Activated CD8-positive, alpha-beta memory T cell treated with anti-CD3 and anti-CD28 coated beads, Interleukin-2, amount 50 U/mL, for 1 hour (primary cell): ENCODE results near the gene ACVR1.
"Not testable (repeated sequence)": the region's sequence is repeated elsewhere in the genome, so short reads cannot be mapped to it uniquely, and the experiment has no call there.

ENCODE experiments used
- DNase-seq: peaks from one replicate; pipeline ENCODE4 v3.0.0-alpha.2; 2020; ENCODE audit errors: extremely low read depth

ACVR1 gene

DNA sequence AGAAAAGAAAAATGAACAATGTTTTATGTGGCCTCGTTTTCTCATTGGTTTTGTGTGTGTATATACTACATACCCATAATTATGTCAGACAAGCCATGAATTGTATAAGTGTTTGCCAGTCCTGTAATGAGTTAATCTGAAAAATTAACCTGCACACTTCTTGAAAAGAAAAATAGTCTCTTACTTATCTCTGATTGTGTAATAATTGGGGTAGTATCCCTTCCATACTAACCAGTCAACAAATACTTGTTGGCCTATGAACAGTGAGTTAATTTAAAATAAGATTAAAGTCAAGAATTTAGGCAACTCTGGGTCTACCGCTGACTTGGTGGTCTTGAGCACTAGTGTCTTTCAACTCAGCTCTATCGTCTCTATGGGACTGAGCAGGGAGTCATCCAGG, 48.8 kb downstream of the ACVR1 start:
- no peak for DNase-seq

DNA sequence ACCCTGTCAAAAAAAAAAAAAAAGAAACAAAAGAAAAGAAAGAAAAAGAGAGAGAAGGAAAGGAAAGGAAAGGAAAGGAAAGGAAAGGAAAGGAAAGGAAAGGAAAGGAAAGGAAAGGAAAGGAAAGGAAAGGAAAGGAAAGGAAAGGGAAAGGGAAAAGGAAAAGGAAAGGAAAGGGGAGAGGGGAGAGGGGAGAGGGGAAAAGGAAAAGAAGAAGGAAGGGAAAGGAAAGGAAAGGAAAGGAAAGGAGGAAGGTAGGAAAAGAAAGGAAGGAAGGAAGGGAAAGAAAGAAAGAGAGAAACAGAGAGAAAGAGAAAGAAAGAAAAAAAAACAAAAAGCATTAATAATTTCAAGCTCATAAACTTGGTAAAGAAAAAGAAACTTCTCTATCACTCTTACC, 49.5 kb downstream of the ACVR1 start:
- DNase-seq: not testable (repeated sequence)

DNA sequence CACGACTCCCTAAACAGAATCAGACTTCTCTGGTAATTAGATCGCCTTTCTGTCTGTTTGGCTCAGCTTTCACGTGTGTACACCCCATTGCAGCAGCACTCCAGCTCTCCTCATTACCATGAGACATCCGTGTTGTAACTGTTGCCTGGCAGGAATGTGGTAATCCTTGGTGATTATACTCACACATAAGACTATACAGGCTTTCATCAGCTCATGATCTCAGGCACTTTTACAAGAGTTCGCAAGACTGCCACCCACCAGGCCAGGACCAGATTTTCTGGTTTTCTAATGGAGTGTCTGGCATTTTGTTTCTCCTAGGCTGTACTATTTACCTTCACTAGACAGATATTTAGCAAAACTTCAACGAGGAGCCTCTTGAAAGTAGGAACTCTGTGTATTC, 50.2 kb downstream of the ACVR1 start:
- no peak for DNase-seq

DNA sequence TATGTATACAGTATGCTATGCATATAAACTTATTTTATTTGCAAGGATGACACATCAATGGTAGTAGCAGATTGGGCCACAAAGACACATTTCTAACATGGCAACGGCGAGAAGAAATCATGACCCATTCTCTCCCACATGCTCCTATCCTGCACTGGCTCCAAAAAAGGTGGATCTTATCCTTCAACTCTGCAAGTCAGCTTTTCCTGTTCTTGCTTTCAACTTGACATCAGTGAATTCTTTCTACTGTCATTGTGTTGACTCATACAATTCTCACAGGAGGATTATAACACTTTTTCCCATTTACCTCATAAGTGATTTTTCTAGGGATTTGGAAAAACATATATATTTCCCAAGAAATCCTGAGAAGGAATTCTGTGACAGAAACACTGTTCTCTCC, 53.1 kb downstream of the ACVR1 start:
- no peak for DNase-seq

DNA sequence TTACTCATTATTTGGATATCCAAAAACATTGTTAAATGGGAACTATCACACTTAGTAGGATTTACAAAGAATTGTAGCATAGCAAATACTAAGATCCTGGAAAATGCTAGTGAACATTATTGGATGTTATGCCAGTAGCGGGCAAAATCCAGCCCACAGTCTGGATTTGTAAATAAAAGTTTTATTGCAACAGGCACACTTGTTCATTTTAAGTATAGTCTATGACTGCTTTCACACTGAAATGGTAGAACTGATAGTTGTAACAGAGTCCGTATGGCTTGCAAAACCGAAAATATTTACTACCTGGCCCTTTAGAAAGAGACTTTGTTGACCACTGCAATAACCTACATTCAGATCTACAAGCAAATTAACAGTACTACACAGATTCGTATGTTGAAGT, 53.6 kb downstream of the ACVR1 start:
- DNase-seq: no peak

DNA sequence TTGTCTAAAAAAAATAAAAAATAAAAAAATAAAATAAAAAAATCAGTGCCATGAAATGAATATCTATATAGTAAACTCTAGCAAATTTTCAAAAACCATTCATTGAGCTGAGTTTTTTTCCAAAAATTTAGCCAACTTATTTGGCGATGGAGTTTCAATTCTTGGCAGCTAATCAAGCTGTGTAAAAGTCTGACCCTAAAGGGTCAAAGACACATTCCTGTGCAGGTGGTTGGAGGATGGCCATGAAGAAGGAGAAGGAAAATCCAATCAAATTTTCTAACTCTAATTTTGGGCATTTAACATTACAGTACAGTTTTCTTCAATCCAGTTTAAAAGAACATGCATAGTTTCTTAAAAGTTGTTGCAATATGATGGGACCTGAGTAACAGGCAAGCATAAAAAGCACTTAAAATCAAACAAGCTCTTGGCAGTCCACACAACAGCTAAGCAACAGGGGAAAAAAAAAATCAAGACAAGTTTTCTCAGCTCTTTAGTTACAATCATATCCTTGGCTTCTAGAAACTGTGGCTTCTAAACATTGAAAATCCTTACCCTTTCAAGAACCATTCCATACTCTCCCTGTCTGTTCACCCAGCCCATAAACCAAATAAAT, 54.5 kb downstream of the ACVR1 start:
- no peak for DNase-seq

DNA sequence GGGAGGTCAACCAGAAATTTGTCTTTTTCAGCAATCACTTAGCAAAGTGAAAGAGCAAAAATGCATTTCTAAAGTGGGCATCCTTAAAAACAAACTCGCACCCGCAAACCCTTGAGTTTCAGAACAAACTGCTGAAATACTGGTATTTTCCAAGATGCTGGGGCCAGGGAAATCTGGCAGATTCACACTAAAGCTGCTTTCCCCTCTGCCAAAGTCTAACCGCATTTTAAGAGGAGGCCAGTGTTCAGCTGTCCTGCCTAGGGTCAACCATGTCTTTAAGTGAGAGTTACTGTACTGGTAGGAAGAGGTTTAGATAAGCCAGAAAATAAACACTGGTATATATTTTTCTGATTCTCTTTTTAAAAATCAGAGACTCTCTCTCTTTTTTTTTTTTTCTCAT, 55.9 kb downstream of the ACVR1 start:
- DNase-seq: no peak

DNA sequence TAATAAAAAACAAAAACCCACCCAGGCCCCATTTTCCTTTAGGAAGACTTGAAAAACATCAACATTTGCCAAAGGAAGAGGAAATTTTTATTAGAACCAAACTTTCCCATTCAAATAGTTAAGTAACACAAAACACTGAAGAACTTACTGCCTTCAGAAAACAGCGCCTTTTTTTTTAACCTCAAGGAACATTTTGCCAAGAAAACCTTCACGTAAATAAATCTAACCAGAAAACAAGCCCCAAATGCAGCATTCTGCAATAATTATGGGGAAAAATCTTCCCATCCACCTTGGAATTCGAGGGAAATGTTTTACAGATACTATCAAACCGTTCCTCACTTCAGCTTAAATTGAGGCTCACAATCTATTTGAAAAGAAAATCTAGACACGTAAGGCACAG, 56.4 kb downstream of the ACVR1 start:
- DNase-seq: no peak

DNA sequence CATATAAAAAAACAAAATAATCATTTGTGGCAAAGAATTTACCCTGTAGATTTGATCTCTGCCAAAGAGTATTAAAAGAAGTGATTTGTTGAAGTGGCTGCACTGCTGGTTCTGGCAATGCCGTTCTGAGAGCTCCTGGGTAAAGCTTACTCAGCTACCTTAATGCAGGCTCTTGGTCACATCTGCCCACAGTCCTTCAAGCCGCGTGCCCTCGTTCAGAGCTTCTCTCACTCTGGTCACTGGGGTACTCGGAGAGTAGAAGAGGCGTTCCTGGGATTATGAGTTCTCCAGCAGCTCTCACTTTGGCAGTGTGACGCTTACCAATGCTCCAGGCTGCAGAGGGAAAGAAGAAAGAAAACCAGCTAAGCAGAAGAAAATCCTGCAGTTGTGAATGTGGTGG, 57.9 kb downstream of the ACVR1 start:
- no peak for DNase-seq

DNA sequence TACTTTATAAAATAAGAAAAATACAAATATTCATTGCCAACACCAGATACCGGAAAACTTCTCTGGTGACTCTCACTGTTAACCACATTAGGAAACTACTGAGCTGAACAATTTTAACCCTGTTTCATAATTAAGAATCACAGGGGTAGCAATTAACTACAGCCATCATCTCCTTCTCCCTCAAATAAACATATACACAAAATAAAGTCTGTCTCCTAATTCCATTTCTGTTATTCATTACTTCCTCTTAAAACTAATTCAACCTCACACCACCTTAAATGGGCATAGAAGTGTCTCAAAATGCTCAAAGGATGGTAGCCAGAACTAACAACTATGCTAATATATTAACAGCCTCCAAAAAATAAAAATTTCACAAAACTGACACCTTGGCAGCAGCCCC, 60.7 kb downstream of the ACVR1 start:
- no peak for DNase-seq

DNA sequence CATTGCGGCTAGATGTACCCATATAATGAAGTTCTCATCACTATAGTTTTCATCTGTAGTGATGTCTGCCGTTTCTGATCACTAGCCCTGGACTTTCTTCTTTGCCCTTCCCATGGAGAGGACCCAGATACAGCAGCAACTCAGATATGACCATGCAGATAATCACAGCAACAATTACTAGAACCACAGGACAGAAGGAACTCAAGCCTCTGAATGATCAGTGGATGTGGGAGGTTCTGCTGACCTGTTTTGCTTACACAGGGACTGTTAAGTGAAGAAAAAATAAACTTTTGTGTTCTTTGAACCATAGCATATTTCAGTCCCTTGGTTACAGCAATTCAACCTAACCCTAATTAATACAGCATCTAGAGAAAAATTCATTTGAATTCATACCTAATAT, 62.7 kb downstream of the ACVR1 start:
- no peak for DNase-seq

DNA sequence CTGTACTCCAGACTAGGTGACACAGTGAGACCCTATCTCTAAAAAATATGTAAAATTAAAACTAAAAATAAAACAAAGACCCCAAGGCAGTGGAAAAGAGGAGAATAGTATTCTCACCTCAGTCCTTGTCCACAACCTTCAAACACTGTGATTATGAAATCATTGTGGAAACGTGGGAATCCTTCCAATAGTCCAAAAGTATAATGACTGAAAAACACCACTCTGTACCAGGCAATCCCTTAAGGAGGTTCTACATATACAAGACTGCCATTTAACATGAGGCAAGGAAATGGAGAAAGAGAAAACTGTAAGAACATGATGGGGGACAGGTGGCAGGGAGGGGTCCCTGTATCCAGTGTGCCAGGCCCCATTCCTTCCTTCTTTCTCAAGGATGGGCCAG, 66.1 kb downstream of the ACVR1 start:
- DNase-seq: no peak

DNA sequence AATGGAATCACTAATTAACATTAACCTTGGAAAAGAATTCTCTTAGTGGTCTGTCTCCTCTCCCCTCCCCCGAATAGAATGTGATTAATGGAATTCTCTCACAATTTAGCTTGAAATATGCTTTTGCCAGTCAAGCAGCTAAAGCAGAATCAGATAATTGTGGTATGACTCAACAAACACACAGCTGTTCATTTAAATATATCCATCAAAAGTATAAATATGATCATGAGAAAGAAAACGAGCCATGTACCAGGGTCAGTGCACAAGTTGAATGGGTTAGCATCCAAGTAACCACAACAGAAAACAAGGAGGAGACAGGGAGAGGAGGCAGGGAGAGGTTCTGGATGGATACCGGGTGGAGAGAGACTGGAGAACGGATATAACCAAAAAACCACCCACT, 66.9 kb downstream of the ACVR1 start:
- no peak for DNase-seq

DNA sequence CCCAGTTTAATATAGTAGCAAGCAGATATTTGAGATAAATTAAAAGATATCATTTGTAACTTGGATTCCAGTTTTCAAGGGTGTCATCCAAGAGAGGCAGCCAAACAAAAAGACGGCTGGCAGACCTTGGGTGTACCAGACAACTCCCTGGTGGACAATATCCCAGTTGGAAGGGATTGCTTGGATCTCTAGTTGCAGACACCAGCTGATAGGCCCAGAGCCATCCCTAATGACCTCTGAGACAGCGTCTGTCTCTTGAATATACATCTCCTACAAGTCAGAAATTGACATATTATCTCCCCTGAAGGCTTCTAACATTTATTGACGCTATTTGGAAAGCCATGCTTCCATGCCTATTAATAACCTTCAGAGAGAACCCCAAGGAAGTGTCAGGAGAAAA, 67.7 kb downstream of the ACVR1 start:
- no peak for DNase-seq

DNA sequence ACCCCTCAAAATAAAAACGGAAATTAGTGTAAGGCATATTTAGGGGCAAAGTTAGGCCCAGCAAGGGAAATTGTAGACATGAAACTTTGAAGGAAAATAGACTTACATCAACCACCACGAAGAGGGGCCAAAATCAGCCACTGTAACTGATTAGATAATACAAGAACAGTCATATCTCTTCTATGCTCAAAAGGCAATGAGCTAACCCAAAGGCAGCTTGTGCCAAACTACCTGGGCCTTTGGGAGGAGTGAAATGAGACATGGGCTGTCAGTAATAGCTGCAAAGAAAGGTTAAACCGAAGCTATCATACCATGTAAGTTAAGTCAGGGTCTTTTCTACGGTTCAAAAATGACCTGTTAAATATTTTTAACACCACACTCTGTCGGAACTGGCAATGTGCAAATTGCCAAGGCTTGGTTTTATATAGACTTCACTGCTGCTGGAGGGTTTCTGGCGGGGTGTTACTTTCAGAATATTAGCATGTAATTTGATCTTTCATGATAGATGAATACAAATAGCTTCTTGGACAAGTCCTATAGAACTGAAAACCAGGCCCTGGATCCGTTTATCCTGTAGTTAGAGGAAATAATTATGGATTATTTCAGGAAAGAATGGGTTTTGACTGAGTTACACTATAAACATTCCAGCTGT, 69.6 kb downstream of the ACVR1 start:
- DNase-seq: no peak

DNA sequence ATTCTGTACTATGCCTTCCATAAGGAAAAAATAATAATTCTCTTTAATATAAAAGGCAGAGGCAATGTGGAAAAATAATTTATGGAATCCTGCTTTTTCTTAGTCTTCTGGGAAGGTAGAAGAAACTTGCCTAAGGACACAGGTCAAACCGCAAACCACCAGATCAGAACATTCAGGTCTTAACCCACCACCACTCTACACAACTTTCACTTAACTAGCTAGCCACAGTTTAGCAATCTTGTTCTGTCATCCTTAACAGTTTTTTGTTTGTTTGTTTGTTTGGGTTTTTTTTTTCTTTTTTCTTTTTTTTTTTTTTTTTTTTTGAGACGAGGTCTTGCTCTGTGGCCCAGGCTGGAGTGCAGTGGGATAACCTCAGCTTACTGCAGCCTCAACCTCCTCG, 70.6 kb downstream of the ACVR1 start:
- no peak for DNase-seq

DNA sequence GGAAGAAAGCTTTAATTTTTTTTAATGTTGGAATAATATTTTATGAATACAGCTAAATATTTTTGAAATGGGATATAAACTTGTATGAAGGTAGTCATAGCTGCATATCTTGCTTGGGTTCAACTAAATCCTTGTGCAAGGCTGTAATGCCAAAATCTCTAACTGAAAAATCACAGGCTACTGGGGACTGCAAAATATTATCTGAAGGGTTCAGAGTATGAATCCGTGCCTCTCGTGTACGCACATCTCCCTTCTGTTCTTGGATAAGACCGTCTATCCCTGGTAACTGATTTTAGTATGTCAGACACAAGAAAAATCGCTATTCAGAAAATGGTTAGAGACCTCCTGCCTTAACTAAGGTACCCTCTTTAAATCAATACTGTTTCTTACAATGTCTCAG, 71.8 kb downstream of the ACVR1 start:
- no peak for DNase-seq

DNA sequence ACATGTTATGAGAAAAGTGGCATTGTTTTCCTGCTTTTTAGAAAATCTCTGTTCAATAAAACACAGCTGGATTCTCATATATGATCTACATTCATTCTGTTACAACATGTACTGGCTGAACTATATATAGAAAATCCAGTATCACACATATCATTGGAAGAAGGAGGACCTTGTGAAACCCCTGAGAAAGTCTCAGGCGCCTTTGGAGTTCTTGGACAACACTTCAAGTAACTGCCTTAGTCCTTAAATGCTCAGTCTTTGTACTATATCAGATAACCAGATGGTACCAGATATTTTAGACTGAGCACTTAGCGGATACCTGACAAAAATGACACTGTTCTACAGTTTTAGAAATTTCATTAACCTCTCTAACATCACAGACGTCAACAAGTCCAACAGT, 72.2 kb downstream of the ACVR1 start:
- DNase-seq: no peak

DNA sequence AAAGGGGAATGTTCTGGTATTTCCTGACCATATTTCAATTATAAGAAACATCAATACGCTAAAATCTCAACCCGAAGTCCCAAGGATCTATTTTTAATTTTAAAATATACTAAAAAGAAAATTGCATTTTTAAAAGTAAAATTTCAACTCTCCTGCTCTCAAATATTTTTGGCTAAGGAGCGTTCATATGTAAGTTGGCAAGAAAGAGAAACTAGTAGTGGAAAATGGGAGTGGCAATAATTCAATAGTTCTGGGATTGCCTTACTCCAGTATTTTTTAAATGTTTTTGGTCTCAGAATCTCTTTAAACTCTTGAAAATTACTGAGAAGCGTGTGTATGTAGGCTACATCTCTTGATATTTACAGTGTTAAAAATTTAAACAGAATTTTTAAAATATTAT, 72.7 kb downstream of the ACVR1 start:
- DNase-seq: no peak

DNA sequence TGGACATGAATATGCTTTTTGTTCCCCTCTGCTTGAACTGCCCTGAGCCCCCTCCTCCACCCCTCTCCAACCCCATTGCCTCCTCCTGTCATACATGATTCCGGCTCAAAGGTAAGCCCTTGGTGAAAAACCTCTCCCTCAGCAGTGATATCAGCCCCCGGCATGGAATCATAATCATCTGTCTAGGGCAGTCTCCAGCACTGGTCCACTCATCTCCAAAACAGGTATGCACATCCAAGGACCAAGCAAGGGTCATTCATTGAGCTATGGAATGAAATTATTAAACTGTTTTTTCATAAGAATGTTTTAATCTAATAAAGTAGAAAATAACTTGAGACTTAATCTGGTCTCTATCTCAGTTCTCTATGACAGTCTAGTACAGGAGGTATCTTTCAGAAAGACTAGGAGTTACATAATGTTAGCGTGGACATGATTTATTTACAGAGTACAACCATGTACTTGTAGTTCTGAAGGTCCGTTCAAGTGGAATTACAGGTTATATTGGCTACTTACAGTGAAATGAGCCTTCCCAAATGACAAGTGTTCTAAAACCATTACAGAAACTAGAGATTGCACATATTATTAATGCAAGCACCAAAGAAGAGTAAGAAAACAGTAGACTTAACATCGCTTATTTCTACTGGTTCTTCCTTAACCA, 75.2 kb downstream of the ACVR1 start:
- DNase-seq: no peak

DNA sequence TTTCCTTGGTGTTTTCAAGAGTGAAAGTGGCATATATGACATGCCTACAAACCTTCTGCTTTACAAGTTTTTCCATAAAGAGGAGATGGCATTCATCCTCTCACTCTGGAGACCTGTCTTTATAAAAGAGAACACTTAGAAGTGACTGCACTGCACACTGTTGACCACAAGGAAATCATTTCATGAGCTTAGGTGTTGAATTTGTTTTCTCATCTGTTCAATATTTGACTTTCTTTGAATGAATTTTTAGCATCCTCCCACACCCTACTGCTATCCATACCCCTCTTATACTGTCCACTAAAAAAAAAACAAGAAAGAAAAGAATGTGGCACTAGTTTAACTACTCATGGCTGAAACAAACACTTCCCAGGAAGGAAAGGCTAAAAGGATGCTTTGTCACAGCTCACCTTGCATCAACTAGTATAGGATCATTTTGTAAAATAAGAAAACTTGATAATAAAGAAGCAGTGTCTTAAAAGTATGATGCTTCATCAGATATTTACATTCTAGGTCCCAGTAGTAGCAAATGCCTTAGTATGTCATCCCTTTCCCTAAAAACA, 83.0 kb downstream of the ACVR1 start:
- no peak for DNase-seq

DNA sequence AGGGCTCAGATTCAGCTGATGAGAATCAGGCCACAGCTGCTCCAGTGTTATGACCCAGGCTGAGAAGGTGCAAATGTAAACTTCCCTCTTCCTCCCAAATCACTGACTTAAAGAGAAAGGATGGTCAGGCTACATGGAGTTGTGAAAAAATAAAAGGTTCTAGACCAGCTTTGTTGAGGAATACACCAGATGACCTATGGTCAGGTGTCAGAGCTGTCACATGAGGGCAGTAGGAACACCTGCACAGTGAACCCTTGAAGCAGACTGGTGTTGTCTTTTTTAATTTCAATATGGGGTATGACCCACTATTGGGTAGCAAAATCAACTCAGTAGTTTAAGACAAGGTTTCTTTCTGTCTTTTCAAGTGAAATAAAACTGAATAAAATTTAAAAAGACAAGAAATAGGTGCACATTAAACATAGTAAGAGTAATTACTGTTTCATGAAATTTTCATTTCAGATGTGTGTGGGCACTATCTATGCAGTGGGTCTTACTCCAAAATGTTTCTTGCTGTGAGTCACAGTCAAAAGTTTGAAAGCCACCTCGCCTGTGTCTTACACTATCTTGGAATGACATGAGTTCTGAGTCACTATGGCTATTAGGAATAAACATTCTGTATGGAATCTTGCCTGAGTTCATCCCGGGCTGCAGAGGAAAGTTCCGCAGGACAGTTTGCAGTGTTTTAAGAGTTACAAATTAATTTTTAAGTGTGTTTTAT, 83.6 kb downstream of the ACVR1 start:
- DNase-seq: no peak

DNA sequence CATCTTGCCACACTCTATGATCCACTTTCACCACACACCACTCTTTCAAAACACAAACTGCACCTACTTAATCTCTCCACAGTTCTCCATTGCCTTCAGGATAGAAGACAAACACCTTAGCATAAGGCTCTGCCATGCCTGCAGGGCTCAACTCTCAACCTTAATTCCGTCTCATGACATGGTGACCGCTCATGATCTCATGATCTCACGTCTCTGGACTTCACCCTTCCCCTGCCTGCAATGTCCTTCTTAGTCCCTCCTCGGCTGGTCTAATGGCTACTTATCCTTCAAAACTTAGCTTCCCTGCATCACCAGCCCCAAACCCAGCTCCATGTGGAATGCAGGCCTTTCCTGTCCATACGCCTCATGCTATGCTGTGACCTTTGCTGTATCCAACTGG, 85.3 kb downstream of the ACVR1 start:
- DNase-seq: no peak
